Activated T-cell treated with anti-CD3 and anti-CD28 coated beads, Interleukin-2, amount 50 U/mL, for 48 hours (primary cell): Measurements from ENCODE around the gene UHRF2.
"Not testable (repeated sequence)": the region's sequence is repeated elsewhere in the genome, so short reads cannot be mapped to it uniquely, and the experiment has no call there.

Experiments used
- DNase-seq, 2 experiments: peaks; one replicate each; pipeline ENCODE4 v3.0.0-alpha.2; 2020

Gene UHRF2

GRCh38 chr9:6428940-6429889 is 16.2 kb downstream of the UHRF2 start:
- no peak for DNase-seq

GRCh38 chr9:6431038-6431437 is 18.0 kb downstream of the UHRF2 start:
- no peak for DNase-seq

GRCh38 chr9:6433410-6433809 is 20.4 kb downstream of the UHRF2 start:
- no peak for DNase-seq

- no peak for DNase-seq
Observed at GRCh38 chr9:6439051-6439703, 26.2 kb downstream of the UHRF2 start.

- DNase-seq = no peak
Observed at GRCh38 chr9:6440405-6440804, 27.4 kb downstream of the UHRF2 start.

- no peak for DNase-seq
Observed at GRCh38 chr9:6441269-6441668, 28.3 kb downstream of the UHRF2 start.

- no peak for DNase-seq
Observed at GRCh38 chr9:6443661-6444060, 30.7 kb downstream of the UHRF2 start.

- no peak for DNase-seq
Observed at GRCh38 chr9:6444128-6444527, 31.1 kb downstream of the UHRF2 start.

- no peak for DNase-seq
Observed at GRCh38 chr9:6449086-6449485, 36.1 kb downstream of the UHRF2 start.

GRCh38 chr9:6449645-6450044 is 36.6 kb downstream of the UHRF2 start:
- no peak for DNase-seq

GRCh38 chr9:6450641-6451375 is 37.8 kb downstream of the UHRF2 start:
- DNase-seq = no peak

- DNase-seq = not testable (repeated sequence)
Observed at GRCh38 chr9:6455292-6455691, 42.3 kb downstream of the UHRF2 start.

GRCh38 chr9:6458704-6459103 is 45.7 kb downstream of the UHRF2 start:
- not testable (repeated sequence) for DNase-seq

GRCh38 chr9:6459718-6460117 is 46.7 kb downstream of the UHRF2 start:
- DNase-seq = no peak

GRCh38 chr9:6460189-6460768 is 47.3 kb downstream of the UHRF2 start:
- no peak for DNase-seq

- no peak for DNase-seq
Observed at GRCh38 chr9:6461619-6462018, 48.6 kb downstream of the UHRF2 start.

GRCh38 chr9:6467006-6467625 is 54.1 kb downstream of the UHRF2 start:
- no peak for DNase-seq

GRCh38 chr9:6471231-6471850 is 58.3 kb downstream of the UHRF2 start:
- DNase-seq = no peak

- DNase-seq = no peak
Observed at GRCh38 chr9:6473151-6473550, 60.2 kb downstream of the UHRF2 start.

GRCh38 chr9:6479959-6480358 is 67.0 kb downstream of the UHRF2 start:
- DNase-seq = no peak

- no peak for DNase-seq
Observed at GRCh38 chr9:6484210-6484609, 71.2 kb downstream of the UHRF2 start.

- no peak for DNase-seq
Observed at GRCh38 chr9:6488395-6488794, 75.4 kb downstream of the UHRF2 start.
